Neural progenitor cell (in vitro differentiated cells): ENCODE results near the gene SAMD1. TPM values are rescaled to one million over a fixed set of nuclear protein-coding genes. Genes with fewer than 3 reads are reported as not detected.

Experiments used
- DNase-seq: peaks from one replicate; pipeline ENCODE4 v3.0.0-alpha.2; 2016; ENCODE audit warnings: low spot score
- H2AFZ ChIP-seq: fragments of 200-600 bp; sonication (generic); replicated peaks from 2 replicates; pipeline ENCODE4 v1.6.1; 2016; ENCODE audit warnings: antibody characterized with exemption
- H3F3A ChIP-seq: fragments of 200-600 bp; sonication (generic); 2 replicates; pipeline ENCODE4 v1.6.1; 2016; ENCODE audit warnings: antibody characterized with exemption, low read depth
- H3K27ac ChIP-seq: fragments of 200-600 bp; sonication (generic); 2 replicates; pipeline ENCODE4 v1.5.1; 2016; ENCODE audit warnings: mild to moderate bottlenecking
- H3K27me3 ChIP-seq: fragments of 200-600 bp; sonication (generic); 2 replicates; pipeline ENCODE4 v1.6.1; 2016; ENCODE audit warnings: mild to moderate bottlenecking, moderate library complexity
- H3K36me3 ChIP-seq: fragments of 200-600 bp; sonication (generic); 2 replicates; pipeline ENCODE4 v1.5.1; 2016
- H3K4me1 ChIP-seq: fragments of 200-600 bp; sonication (generic); 2 replicates; pipeline ENCODE4 v1.6.1; 2016; ENCODE audit warnings: mixed run types
- H3K4me2 ChIP-seq: fragments of 200-600 bp; sonication (generic); 2 replicates; pipeline ENCODE4 v1.6.1; 2016
- H3K4me3 ChIP-seq: fragments of 200-600 bp; sonication (generic); 2 replicates; pipeline ENCODE4 v1.5.1; 2016
- H3K79me2 ChIP-seq: fragments of 200-600 bp; sonication (generic); 2 replicates; pipeline ENCODE4 v1.6.1; 2016; ENCODE audit warnings: low read depth
- H3K9ac ChIP-seq: fragments of 200-600 bp; sonication (generic); 2 replicates; pipeline ENCODE4 v1.6.1; 2016
- H3K9me3 ChIP-seq: fragments of 200-600 bp; sonication (generic); 2 replicates; pipeline ENCODE4 v1.5.1; 2016; ENCODE audit warnings: low read depth
- H4K20me1 ChIP-seq: fragments of 200-600 bp; sonication (generic); 2 replicates; pipeline ENCODE4 v1.6.1; 2016; ENCODE audit warnings: low read depth
- H3K27ac Mint-ChIP-seq: 3 replicates; pipeline ENCODE4 v1.8.0; 2021; ENCODE audit warnings: mixed read lengths
- H3K27me3 Mint-ChIP-seq: 2 replicates; pipeline ENCODE4 v1.8.0; 2022; ENCODE audit warnings: low read depth, mild to moderate bottlenecking, inconsistent platforms, moderate library complexity, mixed read lengths; ENCODE audit not compliant: insufficient read depth
- H3K36me3 Mint-ChIP-seq: 3 replicates; pipeline ENCODE4 v1.8.0; 2021; ENCODE audit warnings: mixed read lengths
- H3K4me1 Mint-ChIP-seq: 3 replicates; pipeline ENCODE4 v1.8.0; 2021; ENCODE audit warnings: mixed read lengths
- H3K4me3 Mint-ChIP-seq: 3 replicates; pipeline ENCODE4 v1.8.0; 2021; ENCODE audit warnings: mild to moderate bottlenecking, moderate library complexity, mixed read lengths
- H3K9me3 Mint-ChIP-seq: 3 replicates; pipeline ENCODE4 v1.8.0; 2020; ENCODE audit warnings: mixed read lengths
- EZH2 ChIP-seq: fragments of 200-600 bp; sonication (generic); IDR thresholded peaks from 2 replicates; pipeline ENCODE4 v1.6.1; 2017; ENCODE audit warnings: antibody characterized with exemption, mild to moderate bottlenecking, moderate library complexity
- EZH2phosphoT487 ChIP-seq: fragments of 200-600 bp; sonication (generic); IDR thresholded peaks from 2 replicates; pipeline ENCODE4 v1.6.1; 2017; ENCODE audit warnings: antibody characterized with exemption
- total RNA-seq: library from RNA; depleted of rRNA; stranded (reverse); fragments of >200 nt; gene quantifications from 2 replicates; pipeline ENCODE4 v1.2.3, GENCODE V29; 2015; ENCODE audit warnings: low replicate concordance
- TF ChIP-seq, protein P1 (sequence below): fragments of 200-600 bp; sonication (generic); IDR thresholded peaks from 2 replicates; pipeline ENCODE4 v1.5.1; 2017; ENCODE audit warnings: antibody characterized with exemption, mild to moderate bottlenecking

SAMD1 gene
- total RNA-seq, 1 donor from 2014 or later, result 22.1 TPM

- Mint-ChIP-seq H3K36me3 (peaks cover 12% of the 10 kb centered on the region), H3K27ac (no peak overlapping the region), H3K27me3 (peaks cover 9% of the 10 kb centered on the region), H3K4me3 (peak overlapping the region; percentile 55), H3K4me1 (peaks cover 12% of the 10 kb centered on the region), H3K9me3 (no peaks in the 10 kb centered on the region)
- no peak overlapping the region for H3K9ac ChIP-seq
- H2AFZ ChIP-seq, result no peak overlapping the region
- H3K27me3 ChIP-seq, result peaks cover 67% of the 10 kb centered on the region
- no peaks in the 10 kb centered on the region for H3K9me3 ChIP-seq
- peaks cover 5% of the 10 kb centered on the region for H3K4me1 ChIP-seq
- peaks cover 43% of the 10 kb centered on the region for H3F3A ChIP-seq
- no peak for TF ChIP-seq EZH2phosphoT487
- TF ChIP-seq, protein P1, sequence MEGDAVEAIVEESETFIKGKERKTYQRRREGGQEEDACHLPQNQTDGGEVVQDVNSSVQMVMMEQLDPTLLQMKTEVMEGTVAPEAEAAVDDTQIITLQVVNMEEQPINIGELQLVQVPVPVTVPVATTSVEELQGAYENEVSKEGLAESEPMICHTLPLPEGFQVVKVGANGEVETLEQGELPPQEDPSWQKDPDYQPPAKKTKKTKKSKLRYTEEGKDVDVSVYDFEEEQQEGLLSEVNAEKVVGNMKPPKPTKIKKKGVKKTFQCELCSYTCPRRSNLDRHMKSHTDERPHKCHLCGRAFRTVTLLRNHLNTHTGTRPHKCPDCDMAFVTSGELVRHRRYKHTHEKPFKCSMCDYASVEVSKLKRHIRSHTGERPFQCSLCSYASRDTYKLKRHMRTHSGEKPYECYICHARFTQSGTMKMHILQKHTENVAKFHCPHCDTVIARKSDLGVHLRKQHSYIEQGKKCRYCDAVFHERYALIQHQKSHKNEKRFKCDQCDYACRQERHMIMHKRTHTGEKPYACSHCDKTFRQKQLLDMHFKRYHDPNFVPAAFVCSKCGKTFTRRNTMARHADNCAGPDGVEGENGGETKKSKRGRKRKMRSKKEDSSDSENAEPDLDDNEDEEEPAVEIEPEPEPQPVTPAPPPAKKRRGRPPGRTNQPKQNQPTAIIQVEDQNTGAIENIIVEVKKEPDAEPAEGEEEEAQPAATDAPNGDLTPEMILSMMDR, result no peak
- no peak for TF ChIP-seq EZH2
- H3K4me2 ChIP-seq, result peak overlapping the region; percentile 72
- DNase-seq, result no peak
- H3K36me3 ChIP-seq, result no peaks in the 10 kb centered on the region
- H4K20me1 ChIP-seq, result peaks cover 20% of the 10 kb centered on the region
- no peak overlapping the region for H3K27ac ChIP-seq
- peak overlapping the region; percentile 38 for H3K4me3 ChIP-seq
- H3K79me2 ChIP-seq, result no peaks in the 10 kb centered on the region
Measured at GRCh38 chr19:14086098-14086497, 4.5 kb downstream of the SAMD1 start.

DNA sequence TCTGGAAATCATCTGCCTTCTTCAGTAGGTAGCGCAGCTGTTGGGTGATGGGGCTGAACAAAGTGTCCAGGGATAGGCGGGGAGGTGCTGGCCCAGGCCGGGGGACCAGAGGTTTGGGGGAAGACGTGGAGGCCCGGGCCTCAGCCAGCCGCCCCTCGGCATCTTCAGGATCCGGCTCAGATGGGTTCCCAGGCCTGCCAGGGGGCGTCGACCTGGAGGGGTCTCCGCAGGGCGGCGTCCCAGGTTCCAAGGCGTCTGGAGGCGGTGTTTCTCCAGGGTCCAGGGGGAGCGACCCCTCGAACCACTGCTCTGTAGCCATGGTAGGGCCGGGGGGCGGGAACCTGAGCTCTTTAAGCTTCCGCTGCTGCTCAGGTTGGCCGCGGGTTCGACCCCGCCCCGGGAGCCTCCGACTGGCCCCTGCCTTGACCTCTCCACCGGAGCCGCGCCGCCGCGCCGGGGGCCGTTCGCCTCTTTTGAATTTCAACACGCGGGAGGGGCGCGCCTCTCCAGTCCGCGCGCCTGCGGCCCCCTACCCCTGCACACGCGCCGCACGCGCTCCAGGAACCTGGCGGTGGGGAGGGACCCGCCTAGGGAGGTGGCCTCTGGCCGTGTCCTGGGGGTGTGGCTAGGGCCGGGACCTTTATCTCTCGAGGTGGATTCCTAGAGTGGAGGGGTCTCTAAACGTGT lies 5.1 kb downstream of the SAMD1 start, which contains the start of gene C19orf67:
Gene C19orf67, minus strand, starts transcription at position 475 of the 687 bp plus-strand sequence. Its CDS starts 156 bp downstream, at position 319.
- TF ChIP-seq EZH2 (no peak), EZH2phosphoT487 (no peak)
- TF ChIP-seq, protein P1, result no peak
- no peak within 1 kb of the TSS for H2AFZ ChIP-seq
- H3F3A ChIP-seq, result peaks cover 42% of the 10 kb centered on the region
- no peaks in the 10 kb centered on the region for H3K36me3 ChIP-seq
- DNase-seq, result peak; percentile 36
- peak within 1 kb of the TSS; percentile 72 for H3K4me2 ChIP-seq
- H3K27ac Mint-ChIP-seq, result no peak within 1 kb of the TSS
- peaks cover 15% of the 10 kb centered on the region for H3K4me1 Mint-ChIP-seq
- H3K27ac ChIP-seq, result no peak within 1 kb of the TSS
- H3K4me1 ChIP-seq, result peaks cover 5% of the 10 kb centered on the region
- peaks cover 67% of the 10 kb centered on the region for H3K27me3 ChIP-seq
- peaks cover 12% of the 10 kb centered on the region for H3K36me3 Mint-ChIP-seq
- peak within 1 kb of the TSS; percentile 38 for H3K4me3 ChIP-seq
- H3K79me2 ChIP-seq, result no peaks in the 10 kb centered on the region
- H3K9me3 ChIP-seq, result no peaks in the 10 kb centered on the region
- peaks cover 9% of the 10 kb centered on the region for H3K27me3 Mint-ChIP-seq
- H4K20me1 ChIP-seq, result peaks cover 20% of the 10 kb centered on the region
- H3K4me3 Mint-ChIP-seq, result peak within 1 kb of the TSS; percentile 55
- H3K9ac ChIP-seq, result no peak within 1 kb of the TSS
- H3K9me3 Mint-ChIP-seq, result no peaks in the 10 kb centered on the region

- Mint-ChIP-seq H3K27me3 (peaks cover 7% of the 10 kb centered on the region), H3K9me3 (no peaks in the 10 kb centered on the region), H3K4me3 (peak overlapping the region; percentile 96), H3K4me1 (peaks cover 11% of the 10 kb centered on the region), H3K27ac (no peak overlapping the region), H3K36me3 (no peaks in the 10 kb centered on the region)
- Histone ChIP-seq H4K20me1 (peaks cover under 1% of the 10 kb centered on the region), H3K36me3 (no peaks in the 10 kb centered on the region), H3K79me2 (no peaks in the 10 kb centered on the region), H3K4me3 (no peak overlapping the region), H3K27me3 (peaks cover 61% of the 10 kb centered on the region), H3K4me2 (no peak overlapping the region), H3K27ac (no peak overlapping the region), H3F3A (peaks cover 28% of the 10 kb centered on the region), H3K9me3 (no peaks in the 10 kb centered on the region), H3K9ac (no peak overlapping the region), H2AFZ (no peak overlapping the region), H3K4me1 (no peaks in the 10 kb centered on the region)
- DNase-seq, result no peak
- TF ChIP-seq EZH2phosphoT487, result no peak
- TF ChIP-seq, protein P1, result no peak
- no peak for TF ChIP-seq EZH2
Measured at GRCh38 chr19:14082675-14082960, 7.9 kb downstream of the SAMD1 start.
